H9 (cell line): ENCODE measurements around the gene CCDC9B. TPM values are rescaled to one million over a fixed set of nuclear protein-coding genes. Genes with fewer than 3 reads are reported as not detected.

Experiments
- DNase-seq: peaks from one replicate; pipeline ENCODE4 v3.0.0-alpha.2; 2017
- H2AFZ ChIP-seq: one replicate; pipeline ENCODE4 v1.6.1; 2013; ENCODE audit warnings: mild to moderate bottlenecking, low read length, control low read depth, moderate library complexity
- H2AK5ac ChIP-seq: 2 replicates; pipeline ENCODE4 v1.6.1; 2013; ENCODE audit warnings: low read length, control low read depth, mixed read lengths; ENCODE audit not compliant: insufficient read length
- H2BK120ac ChIP-seq: one replicate; pipeline ENCODE4 v1.6.1; 2013; ENCODE audit warnings: low read depth, mild to moderate bottlenecking, low read length, control low read depth, inconsistent platforms; ENCODE audit not compliant: poor library complexity, severe bottlenecking
- H2BK12ac ChIP-seq: 2 replicates; pipeline ENCODE4 v1.6.1; 2013; ENCODE audit warnings: low read length, control low read depth, mixed read lengths, low read depth; ENCODE audit not compliant: insufficient read length
- H2BK15ac ChIP-seq: 2 replicates; pipeline ENCODE4 v1.6.1; 2013; ENCODE audit warnings: low read depth, low read length, control low read depth
- H2BK20ac ChIP-seq: one replicate; pipeline ENCODE4 v1.6.1; 2013; ENCODE audit warnings: low read depth, mild to moderate bottlenecking, low read length, control low read depth, inconsistent platforms; ENCODE audit not compliant: poor library complexity, severe bottlenecking
- H2BK5ac ChIP-seq: 2 replicates; pipeline ENCODE4 v1.6.1; 2013; ENCODE audit warnings: low read length, control low read depth, mixed read lengths; ENCODE audit not compliant: insufficient read length
- H3K14ac ChIP-seq: 2 replicates; pipeline ENCODE4 v1.6.1; 2013; ENCODE audit warnings: low read length, control low read depth; ENCODE audit not compliant: insufficient read depth
- H3K18ac ChIP-seq: 2 replicates; pipeline ENCODE4 v1.6.1; 2013; ENCODE audit warnings: low read depth, mild to moderate bottlenecking, mixed read lengths, low read length, control low read depth; ENCODE audit not compliant: insufficient read length
- H3K23ac ChIP-seq: 2 replicates; pipeline ENCODE4 v1.6.1; 2013; ENCODE audit warnings: low read length, control low read depth, mixed read lengths, low read depth; ENCODE audit not compliant: insufficient read length
- H3K23me2 ChIP-seq: 2 replicates; pipeline ENCODE4 v1.6.1; 2013; ENCODE audit warnings: low read depth, mild to moderate bottlenecking, mixed read lengths, low read length, control low read depth; ENCODE audit not compliant: insufficient read length, poor library complexity, severe bottlenecking
- H3K27ac ChIP-seq: 2 replicates; pipeline ENCODE4 v1.5.1; 2013; ENCODE audit warnings: low read length, control low read depth, mixed read lengths, low read depth; ENCODE audit not compliant: insufficient read length
- H3K27me3 ChIP-seq: 2 replicates; pipeline ENCODE4 v1.6.1; 2013; ENCODE audit warnings: low read length, control low read depth, inconsistent platforms; ENCODE audit not compliant: insufficient read depth
- H3K4ac ChIP-seq: 2 replicates; pipeline ENCODE4 v1.6.1; 2013; ENCODE audit warnings: low read depth, mild to moderate bottlenecking, control low read depth, inconsistent platforms, low read length, moderate library complexity
- H3K4me1 ChIP-seq: 2 replicates; pipeline ENCODE4 v1.6.1; 2013; ENCODE audit warnings: low read length, control low read depth, inconsistent platforms; ENCODE audit not compliant: insufficient read depth
- H3K4me2 ChIP-seq: 2 replicates; pipeline ENCODE4 v1.6.1; 2013; ENCODE audit warnings: low read length, control low read depth, mixed read lengths; ENCODE audit not compliant: insufficient read length, insufficient read depth
- H3K56ac ChIP-seq: 2 replicates; pipeline ENCODE4 v1.6.1; 2013; ENCODE audit warnings: low read depth, mild to moderate bottlenecking, mixed read lengths, low read length, control low read depth; ENCODE audit not compliant: insufficient read length
- H3K79me1 ChIP-seq: 2 replicates; pipeline ENCODE4 v1.6.1; 2013; ENCODE audit warnings: low read depth, mild to moderate bottlenecking, moderate library complexity, low read length, control low read depth, inconsistent platforms; ENCODE audit not compliant: insufficient read depth, poor library complexity, severe bottlenecking
- H3K79me2 ChIP-seq: 2 replicates; pipeline ENCODE4 v1.6.1; 2013; ENCODE audit warnings: low read length, control low read depth, inconsistent platforms; ENCODE audit not compliant: insufficient read depth
- H3K9ac ChIP-seq: 2 replicates; pipeline ENCODE4 v1.6.1; 2013; ENCODE audit warnings: low read length, control low read depth, mixed read lengths; ENCODE audit not compliant: insufficient read length; ENCODE audit errors: extremely low read depth
- H3K9me3 ChIP-seq: one replicate; pipeline ENCODE4 v1.6.1; 2013; ENCODE audit warnings: low read depth, low read length, inconsistent platforms; ENCODE audit not compliant: control insufficient read depth
- H3T11ph ChIP-seq: one replicate; pipeline ENCODE4 v1.6.1; 2013; ENCODE audit warnings: mild to moderate bottlenecking, low read length, control low read depth, inconsistent platforms
- H4K20me1 ChIP-seq: one replicate; pipeline ENCODE4 v1.6.1; 2013; ENCODE audit not compliant: control insufficient read depth, insufficient read length, insufficient read depth
- H4K5ac ChIP-seq: 2 replicates; pipeline ENCODE4 v1.6.1; 2013; ENCODE audit warnings: low read depth, mild to moderate bottlenecking, mixed read lengths, low read length, control low read depth; ENCODE audit not compliant: insufficient read length
- H4K8ac ChIP-seq: replicated peaks from 2 replicates; pipeline ENCODE4 v1.6.1; 2013; ENCODE audit warnings: low read length, control low read depth, mixed read lengths, low read depth; ENCODE audit not compliant: insufficient read length
- H4K91ac ChIP-seq: 2 replicates; pipeline ENCODE4 v1.6.1; 2013; ENCODE audit warnings: low read depth, mild to moderate bottlenecking, moderate library complexity, mixed read lengths, low read length, control low read depth; ENCODE audit not compliant: insufficient read length
- H3K27ac Mint-ChIP-seq, 3 experiments: 2 replicates in 2 of 3; 3 replicates in 1 of 3; pipeline ENCODE4 v1.8.0; 2020 to 2021; ENCODE audit warnings: mixed read lengths in 3 of 3, mild to moderate bottlenecking in 1 of 3, moderate library complexity in 1 of 3
- H3K27me3 Mint-ChIP-seq: 2 replicates; pipeline ENCODE4 v1.8.0; 2021; ENCODE audit warnings: low read depth, mild to moderate bottlenecking, moderate library complexity, mixed read lengths
- H3K36me3 Mint-ChIP-seq, 3 experiments: 2 replicates in 2 of 3; 3 replicates in 1 of 3; pipeline ENCODE4 v1.8.0; 2020 to 2021; ENCODE audit warnings: low read depth in 3 of 3, mixed read lengths in 3 of 3; ENCODE audit not compliant: insufficient read depth in 1 of 3
- H3K4me1 Mint-ChIP-seq, 2 experiments: 2 replicates each; pipeline ENCODE4 v1.8.0; 2020; ENCODE audit warnings: mixed read lengths in 2 of 2
- H3K4me3 Mint-ChIP-seq, 2 experiments: 2 replicates in 1 of 2; 3 replicates in 1 of 2; pipeline ENCODE4 v1.8.0; 2020 to 2021; ENCODE audit warnings: mild to moderate bottlenecking in 2 of 2, mixed read lengths in 2 of 2, moderate library complexity in 1 of 2
- H3K9me3 Mint-ChIP-seq, 2 experiments: 2 replicates in 1 of 2; 3 replicates in 1 of 2; pipeline ENCODE4 v1.8.0; 2020; ENCODE audit warnings: mild to moderate bottlenecking in 2 of 2, mixed read lengths in 2 of 2, moderate library complexity in 1 of 2
- WGBS: extraction: QIAGEN DNeasy Blood & Tissue Kit; methylation state at CpG from one replicate; pipeline ENCODE4 v1.1.7; 2013; ENCODE audit warnings: missing lambda C conversion rate, low lambda C conversion rate, mixed read lengths; ENCODE audit not compliant: insufficient read length; ENCODE audit errors: extremely low coverage; 5-methylcytosine and 5-hydroxymethylcytosine counted together
- total RNA-seq: library from RNA; stranded (reverse); gene quantifications from 2 replicates; pipeline ENCODE4 v1.2.1, GENCODE V29; 2021
- TF ChIP-seq, protein P1 (sequence below): fragments of 200-600 bp; sonication (generic); conservative IDR thresholded peaks from 3 replicates; pipeline ENCODE4 v1.8.0; 2021; ENCODE audit warnings: antibody characterized with exemption, mild to moderate bottlenecking

CCDC9B gene
- total RNA-seq, 1 experiment from 2014 or later, result 0.48 TPM

- H3K4ac ChIP-seq, result no peak overlapping the region
Measured at GRCh38 chr15:40338921-40339620, 1.7 kb downstream of the CCDC9B start.

More at GRCh38 chr15:40338921-40339620, 1.7 kb downstream of the CCDC9B start:
- Histone ChIP-seq H2BK12ac (no peak overlapping the region), H2AFZ (no peak overlapping the region), H4K8ac (no peak overlapping the region), H2BK20ac (no peak overlapping the region), H2BK120ac (no peak overlapping the region), H3K56ac (no peak overlapping the region), H2AK5ac (no peak overlapping the region), H3K14ac (no peak overlapping the region), H2BK5ac (no peak overlapping the region), H3K79me2 (no peaks in the 10 kb centered on the region), H3K27me3 (no peaks in the 10 kb centered on the region), H3K18ac (no peak overlapping the region), H3K23ac (no peak overlapping the region), H4K91ac (no peak overlapping the region), H3K4me1 (no peaks in the 10 kb centered on the region), H3K9me3 (no peaks in the 10 kb centered on the region), H3T11ph (no peak overlapping the region), H3K27ac (no peak overlapping the region), H3K9ac (no peak overlapping the region), H3K23me2 (no peaks in the 10 kb centered on the region), H3K4me2 (no peak overlapping the region), H4K5ac (no peak overlapping the region), H2BK15ac (no peak overlapping the region), H3K79me1 (no peaks in the 10 kb centered on the region), H4K20me1 (no peaks in the 10 kb centered on the region)
- Mint-ChIP-seq H3K4me1 (peaks cover 20 to 42% of the 10 kb centered on the region in 2 experiments), H3K27me3 (peaks cover 12% of the 10 kb centered on the region), H3K4me3 (no peak overlapping the region), H3K27ac (no peak overlapping the region), H3K36me3 (no peaks in the 10 kb centered on the region), H3K9me3 (no peaks in the 10 kb centered on the region)
- WGBS, result no CpG with 5 or more reads among the region's 11 CpGs
- no peak for DNase-seq
- TF ChIP-seq, protein P1, sequence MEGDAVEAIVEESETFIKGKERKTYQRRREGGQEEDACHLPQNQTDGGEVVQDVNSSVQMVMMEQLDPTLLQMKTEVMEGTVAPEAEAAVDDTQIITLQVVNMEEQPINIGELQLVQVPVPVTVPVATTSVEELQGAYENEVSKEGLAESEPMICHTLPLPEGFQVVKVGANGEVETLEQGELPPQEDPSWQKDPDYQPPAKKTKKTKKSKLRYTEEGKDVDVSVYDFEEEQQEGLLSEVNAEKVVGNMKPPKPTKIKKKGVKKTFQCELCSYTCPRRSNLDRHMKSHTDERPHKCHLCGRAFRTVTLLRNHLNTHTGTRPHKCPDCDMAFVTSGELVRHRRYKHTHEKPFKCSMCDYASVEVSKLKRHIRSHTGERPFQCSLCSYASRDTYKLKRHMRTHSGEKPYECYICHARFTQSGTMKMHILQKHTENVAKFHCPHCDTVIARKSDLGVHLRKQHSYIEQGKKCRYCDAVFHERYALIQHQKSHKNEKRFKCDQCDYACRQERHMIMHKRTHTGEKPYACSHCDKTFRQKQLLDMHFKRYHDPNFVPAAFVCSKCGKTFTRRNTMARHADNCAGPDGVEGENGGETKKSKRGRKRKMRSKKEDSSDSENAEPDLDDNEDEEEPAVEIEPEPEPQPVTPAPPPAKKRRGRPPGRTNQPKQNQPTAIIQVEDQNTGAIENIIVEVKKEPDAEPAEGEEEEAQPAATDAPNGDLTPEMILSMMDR, result no peak
